Thoracic aorta (tissue), 2 donors: Measurements from ENCODE around the gene DHX16. TPM values are rescaled to one million over a fixed set of nuclear protein-coding genes. Genes with fewer than 3 reads are reported as not detected.
A peak's percentile ranks its signal among the peaks of the same experiment; 100 is the strongest.

Source experiments
- ATAC-seq: fragments of 150-250 bp; one replicate; pipeline ENCODE4 v1.8.0; 2017; ENCODE audit warnings: low read depth; ENCODE audit not compliant: insufficient number of reproducible peaks, low FRiP score
- DNase-seq: peaks from one replicate; pipeline ENCODE4 v3.0.0-alpha.2; 2020; ENCODE audit warnings: low spot score
- H3K27ac ChIP-seq, 2 donors: fragments of 200-600 bp; sonication (generic); 1 replicate in 1 of 2; 2 replicates in 1 of 2; pipeline ENCODE4 v1.5.1; 2016; ENCODE audit warnings: mild to moderate bottlenecking in 2 of 2, moderate library complexity in 2 of 2
- H3K27me3 ChIP-seq: fragments of 200-600 bp; sonication (generic); replicated peaks from 2 replicates; pipeline ENCODE4 v1.6.0; 2016; ENCODE audit warnings: mild to moderate bottlenecking; ENCODE audit not compliant: insufficient read depth
- H3K36me3 ChIP-seq: fragments of 200-600 bp; sonication (generic); one replicate; pipeline ENCODE4 v1.5.1; 2016
- H3K4me1 ChIP-seq, 2 donors: fragments of 200-600 bp; sonication (generic); 1 replicate in 1 of 2; 2 replicates in 1 of 2; pipeline versions ENCODE4 v1.5.1 to v1.6.0; 2016; ENCODE audit warnings: low read depth in 2 of 2, mild to moderate bottlenecking in 1 of 2; ENCODE audit not compliant: control insufficient read depth in 1 of 2
- H3K4me3 ChIP-seq: fragments of 200-600 bp; sonication (generic); 2 replicates; pipeline ENCODE4 v1.5.1; 2016; ENCODE audit warnings: mild to moderate bottlenecking
- H3K9me3 ChIP-seq: fragments of 200-600 bp; sonication (generic); 2 replicates; pipeline ENCODE4 v1.5.1; 2016
- total RNA-seq, 2 donors: library from RNA; depleted of rRNA; stranded (reverse); fragments of >200 nt; gene quantifications; one replicate each; pipeline versions ENCODE4 v1.1.0 to v1.2.3, GENCODE V29; 2016
- TF ChIP-seq, protein P1 (sequence below): fragments of 200-600 bp; sonication (generic); IDR thresholded peaks from one replicate; pipeline ENCODE4 v1.5.1; 2019; ENCODE audit warnings: antibody characterized with exemption

Gene DHX16
- total RNA-seq, 2 donors from 2014 or later: 27.4 to 55.2 TPM

DNA sequence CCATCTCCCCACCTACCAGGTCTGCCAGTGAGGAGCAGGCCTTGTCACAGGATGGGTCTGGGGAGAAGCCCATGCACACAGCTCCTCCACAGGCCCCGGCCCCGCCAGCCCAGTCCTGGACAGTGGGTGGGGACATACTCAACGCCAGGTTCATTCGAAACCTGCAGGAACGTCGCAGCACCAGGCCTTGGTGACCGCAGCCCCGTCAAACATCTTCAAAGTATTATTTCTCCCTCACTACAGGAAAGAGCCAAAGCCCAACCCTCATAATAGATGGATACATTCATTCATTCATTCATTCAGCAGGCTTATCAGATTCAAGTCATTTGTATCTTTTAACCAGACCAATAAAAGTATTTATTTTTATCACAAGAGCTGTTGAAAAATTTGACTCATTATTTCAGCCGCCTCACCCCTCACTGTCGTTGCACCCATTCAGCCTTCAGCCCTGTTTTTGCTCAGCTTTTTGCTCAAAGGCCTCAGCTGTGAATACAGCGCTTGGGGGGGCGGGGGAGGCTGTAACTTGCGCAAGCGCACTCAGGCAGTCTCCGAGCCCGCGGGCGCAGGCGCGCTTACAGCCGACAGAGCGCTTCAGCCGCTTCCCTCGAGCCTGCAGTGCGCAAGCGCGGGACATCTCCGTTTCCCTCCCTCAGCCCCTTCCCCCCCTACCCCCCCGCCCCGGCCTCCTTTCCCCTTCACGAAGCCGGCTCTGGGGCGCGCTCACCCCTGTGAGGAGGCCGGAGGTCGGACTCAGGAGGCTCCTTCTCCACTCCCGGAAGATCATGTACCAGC, 26.2 kb downstream of the DHX16 start, which contains the start of gene C6orf136:
C6orf136 (plus strand) TSS at position 684 of the 792 bp plus-strand sequence; CDS start at position 783, 99 bp downstream.
- Histone ChIP-seq H3K4me1 (peaks cover 4 to 11% of the 10 kb centered on the region in 2 donors), H3K36me3 (peaks cover 14% of the 10 kb centered on the region), H3K27me3 (no peaks in the 10 kb centered on the region), H3K27ac (peak within 1 kb of the TSS; percentile 86 to 91), H3K4me3 (peak within 1 kb of the TSS; percentile 97), H3K9me3 (no peaks in the 10 kb centered on the region)
- ATAC-seq (peak; percentile 48), DNase-seq (peak; percentile 53)
- TF ChIP-seq, protein P1, sequence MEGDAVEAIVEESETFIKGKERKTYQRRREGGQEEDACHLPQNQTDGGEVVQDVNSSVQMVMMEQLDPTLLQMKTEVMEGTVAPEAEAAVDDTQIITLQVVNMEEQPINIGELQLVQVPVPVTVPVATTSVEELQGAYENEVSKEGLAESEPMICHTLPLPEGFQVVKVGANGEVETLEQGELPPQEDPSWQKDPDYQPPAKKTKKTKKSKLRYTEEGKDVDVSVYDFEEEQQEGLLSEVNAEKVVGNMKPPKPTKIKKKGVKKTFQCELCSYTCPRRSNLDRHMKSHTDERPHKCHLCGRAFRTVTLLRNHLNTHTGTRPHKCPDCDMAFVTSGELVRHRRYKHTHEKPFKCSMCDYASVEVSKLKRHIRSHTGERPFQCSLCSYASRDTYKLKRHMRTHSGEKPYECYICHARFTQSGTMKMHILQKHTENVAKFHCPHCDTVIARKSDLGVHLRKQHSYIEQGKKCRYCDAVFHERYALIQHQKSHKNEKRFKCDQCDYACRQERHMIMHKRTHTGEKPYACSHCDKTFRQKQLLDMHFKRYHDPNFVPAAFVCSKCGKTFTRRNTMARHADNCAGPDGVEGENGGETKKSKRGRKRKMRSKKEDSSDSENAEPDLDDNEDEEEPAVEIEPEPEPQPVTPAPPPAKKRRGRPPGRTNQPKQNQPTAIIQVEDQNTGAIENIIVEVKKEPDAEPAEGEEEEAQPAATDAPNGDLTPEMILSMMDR: no peak

DNA sequence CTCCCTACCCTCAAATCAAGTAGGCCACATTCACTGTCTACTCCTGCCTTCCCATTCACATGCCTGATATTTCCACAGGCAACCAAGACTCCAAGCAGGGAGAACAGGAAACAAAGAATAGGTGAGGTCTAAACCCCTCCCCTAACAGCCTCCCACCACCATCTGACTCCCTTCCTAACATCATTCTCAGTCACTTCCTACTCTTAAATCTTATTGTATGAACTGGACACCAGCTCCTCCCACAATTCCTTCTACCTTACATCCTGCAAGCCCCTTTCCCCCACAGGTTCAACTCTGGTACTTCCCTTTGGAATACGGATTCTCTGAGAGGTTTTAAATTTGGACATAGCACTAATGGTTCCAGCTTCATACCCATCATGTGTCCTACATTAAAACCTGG, 26.8 kb downstream of the DHX16 start:
- H3K27me3 ChIP-seq: no peaks in the 10 kb centered on the region
- no peak overlapping the region for H3K4me3 ChIP-seq
- ATAC-seq (no peak), DNase-seq (no peak)
- H3K36me3 ChIP-seq: peaks cover 12% of the 10 kb centered on the region
- no peaks in the 10 kb centered on the region for H3K9me3 ChIP-seq
- peak overlapping the region in 1 of 2 donors; percentile 86 for H3K27ac ChIP-seq
- peaks cover 4 to 11% of the 10 kb centered on the region in 2 donors for H3K4me1 ChIP-seq
- TF ChIP-seq, protein P1: no peak

DNA sequence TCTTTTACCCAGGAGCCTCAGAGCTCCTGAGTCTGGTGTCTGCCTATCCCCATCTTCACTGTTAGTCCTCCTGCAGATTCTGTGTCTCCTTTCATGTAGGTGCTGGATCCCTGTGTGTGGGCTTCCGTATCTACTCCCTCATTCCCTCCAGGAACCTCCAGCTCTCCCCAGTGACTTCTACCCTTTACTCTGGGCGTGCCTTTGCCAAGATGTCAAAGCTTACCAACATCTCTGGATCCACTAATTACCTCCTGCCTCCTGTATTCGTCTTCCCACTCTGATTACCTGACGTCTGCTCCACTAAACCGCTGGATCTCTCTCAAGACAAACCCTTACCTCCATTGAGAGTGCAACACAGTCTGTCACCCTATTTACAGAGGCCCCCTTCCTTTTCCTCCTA, 28.0 kb downstream of the DHX16 start:
- Histone ChIP-seq H3K27me3 (no peaks in the 10 kb centered on the region), H3K36me3 (peaks cover 19% of the 10 kb centered on the region), H3K9me3 (no peaks in the 10 kb centered on the region), H3K27ac (no peak overlapping the region), H3K4me3 (no peak overlapping the region), H3K4me1 (peaks cover 4 to 11% of the 10 kb centered on the region in 2 donors)
- DNase-seq (no peak), ATAC-seq (no peak)
- TF ChIP-seq, protein P1: no peak

GRCh38 chr6:30643656-30644055, 29.1 kb downstream of the DHX16 start:
- Histone ChIP-seq H3K27ac (no peak overlapping the region), H3K4me1 (peaks cover 4 to 11% of the 10 kb centered on the region in 2 donors), H3K4me3 (no peak overlapping the region), H3K9me3 (no peaks in the 10 kb centered on the region), H3K27me3 (no peaks in the 10 kb centered on the region), H3K36me3 (peaks cover 19% of the 10 kb centered on the region)
- no peak for DNase-seq
- TF ChIP-seq, protein P1: no peak
- ATAC-seq: no peak

DNA sequence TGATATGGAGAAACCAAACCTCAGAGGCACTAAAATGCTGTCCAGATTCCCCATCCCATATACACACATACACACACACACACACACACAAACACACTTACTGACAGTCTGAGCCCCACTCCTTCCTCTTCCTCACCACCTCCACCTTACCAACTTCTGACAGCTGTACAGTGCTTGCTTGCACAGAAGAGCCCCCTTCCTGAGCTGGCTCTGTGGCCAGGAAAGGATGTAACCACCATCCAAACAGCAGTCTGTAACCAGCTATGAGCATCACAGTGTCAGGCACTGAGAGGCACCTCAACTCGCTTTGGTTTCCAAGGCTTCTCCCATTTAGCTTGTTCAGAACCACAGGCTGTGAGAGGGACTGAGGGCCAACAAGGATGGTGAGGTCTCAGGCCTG, 31.8 kb downstream of the DHX16 start:
- H3K4me1 ChIP-seq: no peaks in the 10 kb centered on the region
- H3K36me3 ChIP-seq: peaks cover 19% of the 10 kb centered on the region
- H3K27me3 ChIP-seq: no peaks in the 10 kb centered on the region
- H3K27ac ChIP-seq: no peak overlapping the region
- TF ChIP-seq, protein P1: no peak
- no peaks in the 10 kb centered on the region for H3K9me3 ChIP-seq
- H3K4me3 ChIP-seq: no peak overlapping the region
- no peak for ATAC-seq
- DNase-seq: no peak
